ENCODE measurements around the gene TJP1.

DNA sequence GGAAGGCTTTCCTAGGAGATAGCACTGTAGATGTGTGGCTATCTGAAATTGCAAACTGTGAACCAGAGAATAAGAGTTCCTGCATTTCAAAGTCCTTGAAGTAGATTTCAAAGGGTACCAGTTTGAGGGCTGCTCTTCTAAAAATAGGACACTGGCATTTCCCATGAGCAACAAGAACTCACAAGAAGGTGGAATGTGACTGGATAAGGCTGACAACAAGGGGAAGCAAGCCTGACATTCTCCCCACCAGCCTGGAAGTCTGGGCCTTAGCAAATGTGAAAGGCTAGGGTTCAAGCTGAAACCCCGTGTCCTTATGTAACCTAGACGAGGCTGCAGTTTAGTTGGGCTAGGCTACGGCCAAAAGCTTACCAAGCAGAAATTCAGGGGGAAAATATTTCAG lies 18.7 kb upstream of the TJP1 start:
- TF ChIP-seq CTCF (IDR thresholded peaks at IDR 0.05) (no peak), POLR2A (IDR thresholded peaks at IDR 0.05) (no peak), POLR2AphosphoS5 (IDR thresholded peaks at IDR 0.05) (no peak), EP300 (IDR thresholded peaks at IDR 0.05) (no peak)

All from upper lobe of left lung (tissue), 4 donors.